PFSK-1 (cell line): ENCODE results near the gene INPP5F.
A peak's percentile ranks its signal among the peaks of the same experiment; 100 is the strongest.

Source experiments
- FOXP2 ChIP-seq: optimal IDR thresholded peaks from 2 replicates; pipeline ENCODE3; 2011; ENCODE audit warnings: borderline replicate concordance, control low read depth, inconsistent platforms; ENCODE audit not compliant: insufficient read depth; ENCODE audit errors: extremely low read length, extremely low read depth
- POLR2AphosphoS5 ChIP-seq: IDR thresholded peaks from 2 replicates; pipeline ENCODE4 v1.6.1; 2012; ENCODE audit warnings: low read depth, mild to moderate bottlenecking, control low read depth, low read length, moderate library complexity
- REST ChIP-seq, 2 experiments: IDR thresholded peaks; 2 replicates each; pipeline versions ENCODE4 v1.6.1 to v1.8.0; 2011 to 2012; ENCODE audit warnings: low read depth in 2 of 2, low read length in 2 of 2, control low read depth in 1 of 2, inconsistent platforms in 1 of 2, mild to moderate bottlenecking in 1 of 2, moderate library complexity in 1 of 2; ENCODE audit not compliant: insufficient read depth in 1 of 2
- SIN3A ChIP-seq: IDR thresholded peaks from 2 replicates; pipeline ENCODE4 v1.6.1; 2012; ENCODE audit warnings: mild to moderate bottlenecking, low read length, moderate library complexity, borderline replicate concordance; ENCODE audit not compliant: insufficient read depth
- TAF1 ChIP-seq: IDR thresholded peaks from 2 replicates; pipeline ENCODE4 v1.6.1; 2012; ENCODE audit warnings: low read length, control low read depth, borderline replicate concordance; ENCODE audit not compliant: insufficient read depth

INPP5F gene

DNA sequence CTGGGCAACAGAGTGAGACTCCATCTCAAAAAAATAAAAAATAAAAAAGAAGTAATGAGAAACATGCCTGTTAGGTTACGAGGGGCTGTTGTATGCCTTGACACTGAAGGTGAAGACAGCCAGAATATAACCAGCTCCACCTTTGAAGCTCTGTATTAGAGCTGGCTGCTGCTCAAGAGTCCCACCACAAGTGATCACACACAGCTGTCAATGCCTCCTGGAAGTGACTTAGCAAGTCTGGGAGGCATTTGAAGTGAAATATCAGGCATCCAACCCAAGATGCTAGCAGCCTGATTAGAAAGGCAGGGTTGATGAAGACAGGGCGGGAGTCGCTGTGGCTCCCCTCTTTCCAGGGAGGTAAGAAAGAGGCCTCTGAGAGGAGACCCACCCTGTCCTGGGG is 34.1 kb upstream of the INPP5F start:
- no peak for TF ChIP-seq POLR2AphosphoS5
- TF ChIP-seq FOXP2 = no peak
- TF ChIP-seq TAF1 = no peak
- no peak for TF ChIP-seq SIN3A
- TF ChIP-seq REST (IDR thresholded peaks at IDR 0.05; ENCODE audit: insufficient read depth in 1 of 2, low read depth in 2 of 2, low read length in 2 of 2) = no peak

- TF ChIP-seq SIN3A = no peak
- TF ChIP-seq FOXP2 = peak; percentile 90
- peak; percentile 69 for TF ChIP-seq POLR2AphosphoS5
- peak; percentile 14 to 16; a peak in 1 of 4 replicates for TF ChIP-seq REST (IDR thresholded peaks at IDR 0.05; ENCODE audit: insufficient read depth in 1 of 2, low read depth in 2 of 2, low read length in 2 of 2)
Observed at GRCh38 chr10:119693262-119693957, 32.4 kb upstream of the INPP5F start.

DNA sequence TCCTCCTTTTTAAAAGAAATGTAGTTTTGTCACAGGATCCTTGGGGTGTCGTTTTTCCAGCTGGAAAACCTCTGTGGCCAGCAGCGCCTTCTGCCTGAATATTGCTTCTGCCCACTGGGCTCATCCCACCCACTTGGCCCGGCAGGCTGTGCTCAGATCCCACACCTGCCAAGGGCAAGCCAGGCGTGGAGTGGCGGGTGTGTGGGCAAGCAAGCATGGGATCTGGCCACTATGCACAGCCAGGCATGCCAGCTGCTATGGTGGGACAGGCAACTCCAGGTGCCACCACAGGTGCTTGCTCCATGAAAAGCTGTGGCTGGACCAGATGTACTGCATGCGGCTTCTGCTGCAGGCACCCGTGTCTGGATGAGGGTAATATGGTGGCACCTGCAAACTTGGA is 31.2 kb upstream of the INPP5F start:
- no peak for TF ChIP-seq REST (IDR thresholded peaks at IDR 0.05; ENCODE audit: insufficient read depth in 1 of 2, low read depth in 2 of 2, low read length in 2 of 2)
- no peak for TF ChIP-seq POLR2AphosphoS5
- TF ChIP-seq SIN3A = no peak
- TF ChIP-seq TAF1 = no peak
- TF ChIP-seq FOXP2 = no peak

GRCh38 chr10:119700321-119700954 is 25.4 kb upstream of the INPP5F start:
- TF ChIP-seq TAF1 (no peak), REST (IDR thresholded peaks at IDR 0.05; ENCODE audit: insufficient read depth in 1 of 2, low read depth in 2 of 2, low read length in 2 of 2) (no peak), FOXP2 (no peak), SIN3A (no peak), POLR2AphosphoS5 (no peak)

GRCh38 chr10:119701861-119702260 is 24.0 kb upstream of the INPP5F start:
- no peak for TF ChIP-seq REST (IDR thresholded peaks at IDR 0.05; ENCODE audit: insufficient read depth in 1 of 2, low read depth in 2 of 2, low read length in 2 of 2)
- no peak for TF ChIP-seq POLR2AphosphoS5
- no peak for TF ChIP-seq SIN3A
- TF ChIP-seq TAF1 = no peak
- TF ChIP-seq FOXP2 = no peak
